ENCODE data around the gene BMF.
"Not testable (repeated sequence)": the region's sequence is repeated elsewhere in the genome, so short reads cannot be mapped to it uniquely, and the experiment has no call there.

Gene BMF

GRCh38 chr15:40108855-40109735, at the start of gene BMF:
BMF (minus strand) TSS chr15:40108879; CDS start chr15:40106086, 2,793 bp downstream.
- H3K36me3 Mint-ChIP-seq (ENCODE audit: low read depth): no peaks in the 10 kb centered on the region
- H3K4me3 Mint-ChIP-seq: peak within 1 kb of the TSS; percentile 84
- peaks cover 6% of the 10 kb centered on the region for H3K27me3 Mint-ChIP-seq
- H3K4me1 Mint-ChIP-seq (ENCODE audit: low read depth): peaks cover 52% of the 10 kb centered on the region
- DNase-seq: peak; percentile 99
- H3K9me3 Mint-ChIP-seq: no peaks in the 10 kb centered on the region
- H3K27ac Mint-ChIP-seq: peak within 1 kb of the TSS; percentile 76

- no peaks in the 10 kb centered on the region for H3K27me3 Mint-ChIP-seq
- H3K36me3 Mint-ChIP-seq (ENCODE audit: low read depth): no peaks in the 10 kb centered on the region
- DNase-seq: no peak
- no peaks in the 10 kb centered on the region for H3K4me1 Mint-ChIP-seq (ENCODE audit: low read depth)
- H3K4me3 Mint-ChIP-seq: no peak overlapping the region
- H3K9me3 Mint-ChIP-seq: no peaks in the 10 kb centered on the region
- no peak overlapping the region for H3K27ac Mint-ChIP-seq
These were observed 49.2 kb upstream of the BMF start for GRCh38 chr15:40157778-40158447.

GRCh38 chr15:40155270-40155910, 46.7 kb upstream of the BMF start:
- Mint-ChIP-seq H3K36me3 (ENCODE audit: low read depth) (no peaks in the 10 kb centered on the region), H3K9me3 (no peaks in the 10 kb centered on the region), H3K27me3 (no peaks in the 10 kb centered on the region), H3K27ac (no peak overlapping the region), H3K4me3 (no peak overlapping the region), H3K4me1 (ENCODE audit: low read depth) (no peaks in the 10 kb centered on the region)
- DNase-seq: no peak

GRCh38 chr15:40154821-40155220, 46.1 kb upstream of the BMF start:
- not testable (repeated sequence) for H3K36me3 Mint-ChIP-seq (ENCODE audit: low read depth); H3K4me1 Mint-ChIP-seq (ENCODE audit: low read depth); H3K9me3 Mint-ChIP-seq; H3K27ac Mint-ChIP-seq; DNase-seq; H3K4me3 Mint-ChIP-seq; H3K27me3 Mint-ChIP-seq

GRCh38 chr15:40151991-40152390, 43.3 kb upstream of the BMF start:
- no peaks in the 10 kb centered on the region for H3K4me1 Mint-ChIP-seq (ENCODE audit: low read depth)
- no peaks in the 10 kb centered on the region for H3K9me3 Mint-ChIP-seq
- no peak overlapping the region for H3K27ac Mint-ChIP-seq
- DNase-seq: no peak
- no peaks in the 10 kb centered on the region for H3K27me3 Mint-ChIP-seq
- no peaks in the 10 kb centered on the region for H3K36me3 Mint-ChIP-seq (ENCODE audit: low read depth)
- H3K4me3 Mint-ChIP-seq: no peak overlapping the region

- no peak overlapping the region for H3K27ac Mint-ChIP-seq
- H3K27me3 Mint-ChIP-seq: no peaks in the 10 kb centered on the region
- H3K36me3 Mint-ChIP-seq (ENCODE audit: low read depth): no peaks in the 10 kb centered on the region
- no peaks in the 10 kb centered on the region for H3K9me3 Mint-ChIP-seq
- no peaks in the 10 kb centered on the region for H3K4me1 Mint-ChIP-seq (ENCODE audit: low read depth)
- DNase-seq: no peak
- no peak overlapping the region for H3K4me3 Mint-ChIP-seq
These were observed 42.8 kb upstream of the BMF start for GRCh38 chr15:40151499-40151898.

- Mint-ChIP-seq H3K4me1 (ENCODE audit: low read depth) (no peaks in the 10 kb centered on the region), H3K9me3 (no peaks in the 10 kb centered on the region), H3K27ac (no peak overlapping the region), H3K27me3 (no peaks in the 10 kb centered on the region), H3K4me3 (no peak overlapping the region), H3K36me3 (ENCODE audit: low read depth) (no peaks in the 10 kb centered on the region)
- DNase-seq: no peak
These were observed 41.7 kb upstream of the BMF start for GRCh38 chr15:40150163-40150925.

GRCh38 chr15:40149339-40149738, 40.7 kb upstream of the BMF start:
- H3K36me3 Mint-ChIP-seq (ENCODE audit: low read depth): no peaks in the 10 kb centered on the region
- no peaks in the 10 kb centered on the region for H3K9me3 Mint-ChIP-seq
- H3K27me3 Mint-ChIP-seq: no peaks in the 10 kb centered on the region
- H3K27ac Mint-ChIP-seq: no peak overlapping the region
- no peak for DNase-seq
- no peaks in the 10 kb centered on the region for H3K4me1 Mint-ChIP-seq (ENCODE audit: low read depth)
- no peak overlapping the region for H3K4me3 Mint-ChIP-seq

- Mint-ChIP-seq H3K27me3 (no peaks in the 10 kb centered on the region), H3K27ac (no peak overlapping the region), H3K36me3 (ENCODE audit: low read depth) (no peaks in the 10 kb centered on the region), H3K4me3 (no peak overlapping the region), H3K9me3 (no peaks in the 10 kb centered on the region), H3K4me1 (ENCODE audit: low read depth) (no peaks in the 10 kb centered on the region)
- DNase-seq: no peak
These were observed 37.4 kb upstream of the BMF start for GRCh38 chr15:40146037-40146436.

- no peak for DNase-seq
- Mint-ChIP-seq H3K27me3 (no peaks in the 10 kb centered on the region), H3K4me3 (no peak overlapping the region), H3K27ac (no peak overlapping the region), H3K4me1 (ENCODE audit: low read depth) (no peaks in the 10 kb centered on the region), H3K9me3 (no peaks in the 10 kb centered on the region), H3K36me3 (ENCODE audit: low read depth) (no peaks in the 10 kb centered on the region)
These were observed 33.7 kb upstream of the BMF start for GRCh38 chr15:40142428-40142827.

GRCh38 chr15:40138201-40138570, 29.5 kb upstream of the BMF start:
- not testable (repeated sequence) for H3K36me3 Mint-ChIP-seq (ENCODE audit: low read depth); DNase-seq; H3K9me3 Mint-ChIP-seq; H3K4me3 Mint-ChIP-seq; H3K27ac Mint-ChIP-seq; H3K27me3 Mint-ChIP-seq; H3K4me1 Mint-ChIP-seq (ENCODE audit: low read depth)

GRCh38 chr15:40137303-40138200, 28.9 kb upstream of the BMF start:
- no peak for DNase-seq
- no peak overlapping the region for H3K4me3 Mint-ChIP-seq
- no peaks in the 10 kb centered on the region for H3K36me3 Mint-ChIP-seq (ENCODE audit: low read depth)
- no peaks in the 10 kb centered on the region for H3K9me3 Mint-ChIP-seq
- no peaks in the 10 kb centered on the region for H3K4me1 Mint-ChIP-seq (ENCODE audit: low read depth)
- H3K27ac Mint-ChIP-seq: no peak overlapping the region
- no peaks in the 10 kb centered on the region for H3K27me3 Mint-ChIP-seq

- no peaks in the 10 kb centered on the region for H3K4me1 Mint-ChIP-seq (ENCODE audit: low read depth)
- no peaks in the 10 kb centered on the region for H3K36me3 Mint-ChIP-seq (ENCODE audit: low read depth)
- DNase-seq: no peak
- no peak overlapping the region for H3K27ac Mint-ChIP-seq
- H3K27me3 Mint-ChIP-seq: no peaks in the 10 kb centered on the region
- H3K9me3 Mint-ChIP-seq: no peaks in the 10 kb centered on the region
- no peak overlapping the region for H3K4me3 Mint-ChIP-seq
These were observed 28.0 kb upstream of the BMF start for GRCh38 chr15:40136470-40137302.
